ENCODE results near the gene S100A2. TPM values are rescaled to one million over a fixed set of nuclear protein-coding genes. Genes with fewer than 3 reads are reported as not detected.
A peak's percentile ranks its signal among the peaks of the same experiment; 100 is the strongest.
"Not testable (repeated sequence)": the region's sequence is repeated elsewhere in the genome, so short reads cannot be mapped to it uniquely, and the experiment has no call there.

S100A2 gene
- total and polyA plus RNA-seq, 9 donors = 1.4 to 5.0 (median 1.8) TPM

DNA sequence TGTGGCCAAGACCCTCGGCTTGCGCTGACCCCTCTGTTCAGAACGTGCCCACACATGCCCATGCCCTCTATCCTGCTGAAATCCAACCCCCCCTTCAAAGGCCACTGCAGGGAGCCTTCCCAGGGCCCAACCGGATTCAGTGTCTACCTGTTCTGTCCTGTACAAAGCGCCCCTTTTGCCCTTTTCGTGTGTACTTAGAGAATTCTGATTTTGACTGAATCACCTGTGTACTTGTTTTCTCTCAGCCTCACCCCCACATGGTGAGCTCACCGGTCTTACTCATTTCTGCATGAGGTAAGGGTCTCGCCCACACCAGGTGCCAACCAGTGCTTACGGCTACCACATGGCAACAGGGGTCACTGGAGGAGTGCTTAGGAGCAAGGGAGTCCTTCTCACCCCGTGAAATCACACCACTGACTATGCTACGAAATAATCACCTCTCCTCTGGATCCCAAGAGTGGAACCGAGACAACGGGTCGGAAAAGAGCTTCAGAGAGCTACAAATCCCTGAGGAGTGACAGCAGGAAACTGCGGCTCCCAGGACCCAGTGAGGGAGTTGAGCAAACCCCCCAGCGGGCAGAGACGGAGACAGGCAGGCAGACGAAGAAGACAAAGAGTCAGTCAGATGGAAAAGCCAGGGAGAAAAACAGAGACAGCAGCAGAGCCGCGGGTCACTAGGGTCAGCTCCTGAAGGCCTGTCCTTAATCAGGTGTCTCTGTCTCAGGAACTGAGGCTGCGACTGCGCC, 2.1 kb upstream of the S100A2 start:
- Histone ChIP-seq H3K27me3 (ENCODE audit: control insufficient read depth, insufficient read depth, low read length) (no peaks in the 10 kb centered on the region), H3K36me3 (ENCODE audit: control insufficient read depth, insufficient read depth, low read length) (no peaks in the 10 kb centered on the region), H3K4me3 (ENCODE audit: low read length) (no peak overlapping the region), H3K4me1 (ENCODE audit: control insufficient read depth, insufficient read depth, low read length) (peaks cover 50% of the 10 kb centered on the region), H3K9me3 (replicated peaks; ENCODE audit: control insufficient read depth, low read depth, low read length) (no peaks in the 10 kb centered on the region), H3K27ac (ENCODE audit: low read length) (peak overlapping the region; percentile 18)
- 62% methylated on average over 17 of the region's 22 CpGs for WGBS (ENCODE audit: insufficient coverage)
- DNase-seq = peak; percentile 21

DNA sequence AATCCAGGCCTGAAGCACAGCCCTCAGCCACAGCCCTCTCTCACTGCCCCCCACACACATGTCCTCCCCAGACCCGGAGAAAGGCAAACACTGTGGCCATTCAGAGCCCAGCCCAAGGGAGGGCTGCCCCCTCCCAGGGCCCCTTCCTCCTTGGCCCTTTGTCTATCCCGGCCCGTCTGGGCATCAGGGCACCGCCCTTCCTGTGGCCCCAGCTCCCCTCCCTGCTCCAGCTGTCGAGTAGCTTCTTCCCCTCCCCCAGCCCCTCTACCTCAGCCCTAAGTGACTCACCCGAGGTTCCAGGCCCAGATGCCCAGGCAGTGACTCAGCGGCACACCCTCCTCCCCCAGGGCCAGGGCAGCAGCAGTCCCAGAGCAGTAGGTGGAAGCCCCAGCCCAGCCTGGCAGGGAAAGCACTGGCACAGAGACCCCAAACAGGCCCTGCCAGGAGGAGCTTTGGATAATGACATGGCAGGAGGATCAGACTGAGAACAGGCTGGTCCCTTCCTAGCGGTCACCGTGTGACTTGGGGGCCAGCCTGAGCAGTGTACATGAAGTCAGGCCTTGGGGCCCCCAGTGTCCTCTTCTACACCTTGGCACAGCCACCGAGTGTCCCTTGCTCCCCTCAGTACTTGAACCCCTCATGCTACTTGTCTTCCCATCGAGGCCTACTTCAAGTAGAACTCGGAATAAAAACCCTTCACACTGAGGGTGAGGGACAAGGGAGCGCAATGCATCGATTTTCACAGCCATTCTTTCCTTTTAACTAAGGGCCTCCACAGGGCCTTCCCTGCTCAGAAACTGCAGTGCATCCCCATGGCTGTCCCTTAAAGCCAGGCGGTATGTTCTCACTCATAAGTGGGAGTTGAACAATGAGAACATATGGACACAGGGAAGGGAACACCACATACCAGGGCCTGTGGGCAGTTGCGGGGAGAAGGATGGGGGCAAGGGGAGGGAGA, 1.0 kb upstream of the S100A2 start:
- no peak overlapping the region for H3K4me3 ChIP-seq (ENCODE audit: low read length)
- 37% methylated on average over 12 of the region's 16 CpGs for WGBS (ENCODE audit: insufficient coverage)
- peaks cover 46% of the 10 kb centered on the region for H3K4me1 ChIP-seq (ENCODE audit: control insufficient read depth, insufficient read depth, low read length)

DNA sequence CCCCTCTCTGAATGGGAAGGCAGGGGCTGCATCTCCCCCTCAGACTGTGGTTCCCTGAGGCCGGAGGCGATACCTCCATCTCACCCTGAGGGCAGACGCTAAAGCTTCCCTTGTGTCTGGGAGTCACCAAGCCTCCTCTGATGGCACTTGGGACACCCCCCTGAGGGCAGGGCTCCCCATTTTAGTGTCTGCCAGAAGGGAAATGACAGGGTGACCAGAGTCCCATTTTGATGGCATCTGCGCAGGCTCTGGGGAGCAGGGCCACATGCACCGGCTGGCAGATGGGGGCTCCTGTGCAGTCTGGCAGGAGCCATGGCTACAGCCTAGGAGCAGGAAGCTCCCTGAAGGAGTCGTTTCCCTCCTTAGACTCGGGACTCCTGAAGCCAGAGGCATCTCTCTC, 1.7 kb downstream of the S100A2 start:
- WGBS (ENCODE audit: insufficient coverage) = 90% methylated on average over 5 of the region's 7 CpGs
- no peaks in the 10 kb centered on the region for H3K36me3 ChIP-seq (ENCODE audit: control insufficient read depth, insufficient read depth, low read length)
- peaks cover 46% of the 10 kb centered on the region for H3K4me1 ChIP-seq (ENCODE audit: control insufficient read depth, insufficient read depth, low read length)
- H3K27ac ChIP-seq (ENCODE audit: low read length) = no peak overlapping the region
- H3K4me3 ChIP-seq (ENCODE audit: low read length) = no peak overlapping the region
- no peaks in the 10 kb centered on the region for H3K27me3 ChIP-seq (ENCODE audit: control insufficient read depth, insufficient read depth, low read length)
- DNase-seq = no peak
- no peaks in the 10 kb centered on the region for H3K9me3 ChIP-seq (replicated peaks; ENCODE audit: control insufficient read depth, low read depth, low read length)

More for the DNA sequence above, 1.0 kb upstream of the S100A2 start:
- Histone ChIP-seq H3K27me3 (ENCODE audit: control insufficient read depth, insufficient read depth, low read length) (no peaks in the 10 kb centered on the region), H3K9me3 (replicated peaks; ENCODE audit: control insufficient read depth, low read depth, low read length) (no peaks in the 10 kb centered on the region), H3K36me3 (ENCODE audit: control insufficient read depth, insufficient read depth, low read length) (no peaks in the 10 kb centered on the region), H3K27ac (ENCODE audit: low read length) (peak overlapping the region; percentile 91)
- peak; percentile 93 for DNase-seq

DNA sequence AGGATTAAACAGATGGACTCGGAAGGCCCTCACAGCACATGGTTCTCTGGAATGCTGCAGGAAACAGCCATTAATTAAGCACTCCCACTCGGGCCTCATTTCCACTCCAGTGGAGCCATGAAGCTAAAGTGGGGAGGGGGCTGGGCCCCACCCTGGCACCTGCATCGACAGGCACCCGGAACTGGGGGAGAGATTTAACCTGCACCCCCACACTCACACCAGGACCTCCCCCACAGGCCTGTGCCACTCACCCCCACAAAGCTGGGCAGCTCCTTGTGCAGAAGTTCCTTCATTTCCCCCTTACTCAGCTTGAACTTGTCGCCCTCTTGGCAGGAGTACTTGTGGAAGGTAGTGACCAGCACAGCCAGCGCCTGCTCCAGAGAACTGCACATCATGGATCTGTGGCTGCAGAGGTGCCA, 2.2 kb downstream of the S100A2 start:
- H3K27ac ChIP-seq (ENCODE audit: low read length) = no peak overlapping the region
- WGBS (ENCODE audit: insufficient coverage) = 70% methylated on average over 5 of the region's 6 CpGs
- DNase-seq = no peak
- H3K9me3 ChIP-seq (replicated peaks; ENCODE audit: control insufficient read depth, low read depth, low read length) = no peaks in the 10 kb centered on the region
- H3K36me3 ChIP-seq (ENCODE audit: control insufficient read depth, insufficient read depth, low read length) = no peaks in the 10 kb centered on the region
- no peaks in the 10 kb centered on the region for H3K27me3 ChIP-seq (ENCODE audit: control insufficient read depth, insufficient read depth, low read length)
- peaks cover 43% of the 10 kb centered on the region for H3K4me1 ChIP-seq (ENCODE audit: control insufficient read depth, insufficient read depth, low read length)
- no peak overlapping the region for H3K4me3 ChIP-seq (ENCODE audit: low read length)

DNA sequence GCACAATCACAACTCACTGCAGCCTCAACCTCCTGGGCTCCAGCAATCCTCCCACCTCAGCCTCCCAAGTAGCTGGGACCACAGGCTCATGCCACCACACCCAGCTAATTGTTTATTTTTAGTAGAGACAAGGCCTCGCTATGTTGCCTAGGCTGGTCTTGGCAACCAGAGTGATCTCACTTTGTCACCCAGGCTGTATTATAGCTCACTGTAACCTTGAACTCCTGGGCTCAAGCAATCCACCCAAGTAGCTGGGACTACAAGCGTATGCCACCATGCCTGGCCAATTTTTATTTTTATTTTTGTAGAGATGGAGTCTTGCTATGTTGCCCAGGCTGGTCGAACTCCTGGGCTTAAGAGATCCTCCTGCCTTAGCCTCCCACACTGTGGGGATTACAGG, 3.6 kb downstream of the S100A2 start:
- DNase-seq; H3K4me3 ChIP-seq (ENCODE audit: low read length); H3K36me3 ChIP-seq (ENCODE audit: control insufficient read depth, insufficient read depth, low read length); H3K27ac ChIP-seq (ENCODE audit: low read length); H3K9me3 ChIP-seq (replicated peaks; ENCODE audit: control insufficient read depth, low read depth, low read length); H3K27me3 ChIP-seq (ENCODE audit: control insufficient read depth, insufficient read depth, low read length): not testable (repeated sequence)
- whole genome bisulfite sequencing (ENCODE audit: insufficient coverage) = no CpG with 5 or more reads among the region's 3 CpGs
- peaks cover 28% of the 10 kb centered on the region for H3K4me1 ChIP-seq (ENCODE audit: control insufficient read depth, insufficient read depth, low read length)

DNA sequence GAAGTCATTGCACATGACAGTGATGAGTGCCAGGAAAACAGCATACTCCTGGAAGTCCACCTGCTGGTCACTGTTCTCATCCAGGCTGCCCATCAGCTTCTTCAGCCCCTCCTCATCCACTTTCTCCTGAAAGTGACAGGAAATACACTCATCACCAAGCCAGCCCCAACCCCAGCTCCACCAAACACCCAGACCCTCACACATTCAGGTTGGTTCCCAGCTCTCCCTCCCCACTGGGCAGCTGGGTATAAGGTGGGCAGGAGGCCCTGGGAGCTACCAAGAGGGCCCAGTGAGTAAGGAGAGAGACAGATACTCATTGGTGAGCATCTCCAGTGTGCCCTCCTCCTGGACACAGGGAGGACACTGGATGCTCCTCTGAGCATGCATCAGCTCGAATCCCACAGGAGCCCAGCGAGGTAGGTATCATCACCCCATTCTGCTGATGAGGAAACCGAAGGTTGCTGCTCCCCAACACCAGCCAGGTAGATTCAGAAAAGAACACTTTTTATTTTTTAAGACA, 4.1 kb downstream of the S100A2 start:
- Histone ChIP-seq H3K4me1 (ENCODE audit: control insufficient read depth, insufficient read depth, low read length) (peaks cover 23% of the 10 kb centered on the region), H3K27ac (ENCODE audit: low read length) (no peak overlapping the region), H3K9me3 (replicated peaks; ENCODE audit: control insufficient read depth, low read depth, low read length) (no peaks in the 10 kb centered on the region), H3K27me3 (ENCODE audit: control insufficient read depth, insufficient read depth, low read length) (no peaks in the 10 kb centered on the region), H3K4me3 (ENCODE audit: low read length) (no peak overlapping the region), H3K36me3 (ENCODE audit: control insufficient read depth, insufficient read depth, low read length) (no peaks in the 10 kb centered on the region)
- WGBS (ENCODE audit: insufficient coverage) = 100% methylated on average over 3 of the region's 3 CpGs
- no peak for DNase-seq

DNA sequence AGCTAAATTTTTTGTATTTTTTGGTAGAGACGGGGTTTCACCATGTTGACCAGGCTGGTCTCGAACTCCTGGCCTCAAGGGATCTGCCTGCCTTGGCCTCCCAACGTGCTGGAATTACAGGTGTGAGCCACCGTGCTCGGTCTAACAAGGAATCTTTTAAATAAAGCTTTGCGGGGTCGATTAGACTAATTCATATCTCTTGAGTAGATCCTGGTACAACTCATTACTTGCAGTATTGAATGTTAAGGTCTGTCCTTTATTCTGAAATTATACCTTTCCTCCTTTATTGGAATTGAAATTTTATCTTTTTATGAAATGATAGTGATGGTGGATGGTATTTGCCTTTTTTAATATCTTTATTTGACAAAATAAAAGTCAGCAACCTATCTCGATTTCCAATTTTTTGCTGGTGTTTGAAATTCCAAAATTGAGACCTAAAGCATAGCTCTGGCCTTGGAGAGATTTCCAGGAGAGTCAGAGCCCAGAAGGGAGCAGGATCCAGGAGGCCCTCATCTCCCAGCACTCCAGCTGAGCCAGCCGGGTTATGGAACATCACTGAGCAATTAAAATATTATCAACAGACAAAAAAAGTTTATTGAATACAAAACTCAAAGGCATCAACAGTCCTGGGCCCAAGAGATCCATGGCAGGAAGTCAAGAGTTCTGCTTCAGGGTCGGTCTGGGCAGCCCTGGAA, 4.7 kb downstream of the S100A2 start:
- Histone ChIP-seq H3K9me3 (replicated peaks; ENCODE audit: control insufficient read depth, low read depth, low read length) (no peaks in the 10 kb centered on the region), H3K4me1 (ENCODE audit: control insufficient read depth, insufficient read depth, low read length) (peaks cover 17% of the 10 kb centered on the region), H3K27me3 (ENCODE audit: control insufficient read depth, insufficient read depth, low read length) (no peaks in the 10 kb centered on the region), H3K4me3 (ENCODE audit: low read length) (no peak overlapping the region), H3K36me3 (ENCODE audit: control insufficient read depth, insufficient read depth, low read length) (no peaks in the 10 kb centered on the region), H3K27ac (ENCODE audit: low read length) (no peak overlapping the region)
- 69% methylated on average over 5 of the region's 10 CpGs for WGBS (ENCODE audit: insufficient coverage)
- DNase-seq = no peak

DNA sequence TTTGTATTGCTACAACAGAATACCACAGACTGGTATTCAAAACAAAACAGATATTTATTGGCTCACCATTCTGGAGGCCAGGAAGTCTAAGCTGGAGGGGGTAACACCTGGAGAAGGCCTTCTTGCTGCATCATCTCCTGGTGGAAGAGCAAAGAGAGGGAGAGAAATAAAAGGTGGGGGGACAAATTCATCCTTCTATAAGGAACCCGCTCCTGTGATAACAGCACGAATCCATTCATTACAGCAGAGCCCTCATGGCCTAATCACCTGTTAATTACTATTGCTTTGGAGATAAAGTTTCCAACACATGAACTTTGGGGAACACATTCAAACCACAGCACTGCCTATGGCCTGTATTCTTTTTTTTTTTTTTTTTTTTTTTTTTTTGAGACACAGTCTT, 5.4 kb downstream of the S100A2 start:
- Histone ChIP-seq H3K9me3 (replicated peaks; ENCODE audit: control insufficient read depth, low read depth, low read length) (no peaks in the 10 kb centered on the region), H3K36me3 (ENCODE audit: control insufficient read depth, insufficient read depth, low read length) (no peaks in the 10 kb centered on the region), H3K27ac (ENCODE audit: low read length) (no peak overlapping the region), H3K4me3 (ENCODE audit: low read length) (no peak overlapping the region), H3K27me3 (ENCODE audit: control insufficient read depth, insufficient read depth, low read length) (no peaks in the 10 kb centered on the region), H3K4me1 (ENCODE audit: control insufficient read depth, insufficient read depth, low read length) (peaks cover 10% of the 10 kb centered on the region)
- WGBS (ENCODE audit: insufficient coverage) = no CpG with 5 or more reads among the region's 2 CpGs
- DNase-seq = no peak

DNA sequence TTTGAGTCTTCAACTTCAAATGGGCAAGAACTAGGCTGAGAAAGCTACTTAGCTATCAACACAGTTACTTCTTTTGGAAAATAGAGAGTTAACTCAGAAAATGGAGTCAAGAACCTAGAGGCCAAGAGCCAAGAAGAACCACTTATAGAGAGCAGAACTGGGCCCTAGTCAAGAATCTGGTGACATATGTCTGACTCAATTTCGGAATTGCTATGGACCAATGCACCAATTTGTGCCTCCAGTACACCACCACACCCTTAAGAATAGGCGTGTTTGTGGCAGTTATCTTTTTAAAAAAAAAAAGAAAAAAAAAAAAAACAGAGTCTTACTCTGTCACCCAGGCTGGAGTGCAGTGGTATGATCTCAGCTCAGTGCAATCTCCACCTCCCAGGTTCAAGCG, 7.8 kb downstream of the S100A2 start:
- H3K27me3 ChIP-seq (ENCODE audit: control insufficient read depth, insufficient read depth, low read length) = no peaks in the 10 kb centered on the region
- H3K4me3 ChIP-seq (ENCODE audit: low read length) = no peak overlapping the region
- no peaks in the 10 kb centered on the region for H3K36me3 ChIP-seq (ENCODE audit: control insufficient read depth, insufficient read depth, low read length)
- 92% methylated on average over 1 of the region's 3 CpGs for WGBS (ENCODE audit: insufficient coverage)
- no peaks in the 10 kb centered on the region for H3K9me3 ChIP-seq (replicated peaks; ENCODE audit: control insufficient read depth, low read depth, low read length)
- peaks cover 18% of the 10 kb centered on the region for H3K4me1 ChIP-seq (ENCODE audit: control insufficient read depth, insufficient read depth, low read length)
- H3K27ac ChIP-seq (ENCODE audit: low read length) = no peak overlapping the region
- no peak for DNase-seq

DNA sequence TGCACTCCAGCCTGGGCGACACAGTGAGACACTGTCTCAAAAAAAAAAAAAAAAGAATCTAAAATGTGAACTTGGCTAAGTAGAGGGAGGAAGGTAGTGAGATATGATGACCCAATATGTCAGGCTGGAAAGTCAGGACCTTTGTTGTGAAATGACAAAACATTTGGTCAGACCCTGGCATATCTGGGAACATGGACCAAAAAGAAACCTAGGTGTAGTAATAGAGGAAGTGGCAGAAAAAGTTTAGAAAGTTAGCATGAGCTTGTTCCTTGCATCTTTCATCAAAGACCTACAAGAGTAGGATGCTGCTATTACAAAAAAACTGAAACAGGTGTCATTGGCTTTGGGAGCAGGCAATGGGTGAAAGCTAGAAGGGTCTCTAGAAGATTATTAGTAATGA, 9.3 kb downstream of the S100A2 start:
- H3K27me3 ChIP-seq (ENCODE audit: control insufficient read depth, insufficient read depth, low read length) = no peaks in the 10 kb centered on the region
- H3K36me3 ChIP-seq (ENCODE audit: control insufficient read depth, insufficient read depth, low read length) = no peaks in the 10 kb centered on the region
- DNase-seq = no peak
- H3K4me3 ChIP-seq (ENCODE audit: low read length) = no peak overlapping the region
- no peaks in the 10 kb centered on the region for H3K9me3 ChIP-seq (replicated peaks; ENCODE audit: control insufficient read depth, low read depth, low read length)
- peaks cover 18% of the 10 kb centered on the region for H3K4me1 ChIP-seq (ENCODE audit: control insufficient read depth, insufficient read depth, low read length)
- 75% methylated on average over 1 of the region's 1 CpG for WGBS (ENCODE audit: insufficient coverage)
- no peak overlapping the region for H3K27ac ChIP-seq (ENCODE audit: low read length)
